Chondrocyte (in vitro differentiated cells): ENCODE results near the gene ICOSLG. TPM values are rescaled to one million over a fixed set of nuclear protein-coding genes. Genes with fewer than 3 reads are reported as not detected.
"Not testable (repeated sequence)": the region's sequence is repeated elsewhere in the genome, so short reads cannot be mapped to it uniquely, and the experiment has no call there.

Experiments
- DNase-seq: peaks from one replicate; pipeline ENCODE4 v3.0.0; 2021; ENCODE audit warnings: mixed read lengths, low spot score
- H3K27ac Mint-ChIP-seq: one replicate; pipeline ENCODE4 v1.8.0; 2021; ENCODE audit warnings: mild to moderate bottlenecking, moderate library complexity, mixed read lengths; ENCODE audit not compliant: unreplicated experiment
- H3K27me3 Mint-ChIP-seq: 2 replicates; pipeline ENCODE4 v1.8.0; 2021; ENCODE audit warnings: low read depth, mixed read lengths
- H3K36me3 Mint-ChIP-seq: 2 replicates; pipeline ENCODE4 v1.8.0; 2021; ENCODE audit warnings: low read depth, mixed read lengths
- H3K4me1 Mint-ChIP-seq: 2 replicates; pipeline ENCODE4 v1.8.0; 2021; ENCODE audit warnings: low read depth, mild to moderate bottlenecking, mixed read lengths
- H3K4me3 Mint-ChIP-seq: one replicate; pipeline ENCODE4 v1.8.0; 2021; ENCODE audit warnings: mild to moderate bottlenecking, moderate library complexity, mixed read lengths; ENCODE audit not compliant: unreplicated experiment
- H3K9me3 Mint-ChIP-seq: 2 replicates; pipeline ENCODE4 v1.8.0; 2021; ENCODE audit warnings: low read depth, mixed read lengths
- total RNA-seq: library from RNA; stranded (reverse); gene quantifications from 3 replicates; pipeline ENCODE4 v1.2.1, GENCODE V29; 2021
- TF ChIP-seq, protein P1 (sequence below): fragments of 200-600 bp; sonication (generic); IDR thresholded peaks from 2 replicates; pipeline ENCODE4 v1.5.0; 2021; ENCODE audit warnings: antibody characterized with exemption, mild to moderate bottlenecking, moderate library complexity

Gene ICOSLG
- total RNA-seq, 1 donor from 2014 or later, result 5.1 TPM

DNA sequence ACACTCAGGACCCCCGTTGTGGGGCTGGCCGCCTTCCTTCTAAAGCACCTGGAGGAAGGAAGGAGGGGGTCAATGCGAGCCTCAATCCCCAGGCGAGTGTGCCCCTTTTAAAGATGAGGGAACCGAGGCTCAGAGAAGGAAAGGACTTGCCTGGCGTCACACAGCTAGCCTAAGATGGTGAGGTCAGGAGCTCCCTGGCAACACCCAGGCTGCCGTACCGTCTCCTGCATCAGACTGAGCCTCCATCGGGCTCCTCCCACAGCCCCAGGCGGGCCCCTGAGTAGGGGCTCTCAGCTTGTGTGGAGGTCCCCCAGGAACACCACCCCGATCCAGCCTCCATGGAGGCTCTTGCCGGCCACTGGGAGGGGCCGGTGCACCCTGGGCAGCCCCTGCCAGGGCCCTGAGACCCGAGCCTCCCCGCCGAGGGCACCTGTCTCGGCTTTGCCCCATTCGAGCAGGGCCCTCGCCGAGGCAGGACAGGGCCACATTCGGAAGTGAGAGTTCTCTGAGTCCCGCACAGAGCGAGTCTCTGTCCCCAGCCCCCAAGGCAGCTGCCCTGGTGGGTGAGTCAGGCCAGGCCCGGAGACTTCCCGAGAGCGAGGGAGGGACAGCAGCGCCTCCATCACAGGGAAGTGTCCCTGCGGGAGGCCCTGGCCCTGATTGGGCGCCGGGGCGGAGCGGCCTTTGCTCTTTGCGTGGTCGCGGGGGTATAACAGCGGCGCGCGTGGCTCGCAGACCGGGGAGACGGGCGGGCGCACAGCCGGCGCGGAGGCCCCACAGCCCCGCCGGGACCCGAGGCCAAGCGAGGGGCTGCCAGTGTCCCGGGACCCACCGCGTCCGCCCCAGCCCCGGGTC is 44.6 kb upstream of the ICOSLG start, which contains the start of gene AIRE:
TSS of gene AIRE (plus strand) at position 739 of the 855 bp plus-strand sequence. CDS start 131 bp downstream, outside the sequence.
- Mint-ChIP-seq H3K36me3 (no peaks in the 10 kb centered on the region), H3K4me1 (no peaks in the 10 kb centered on the region), H3K27me3 (peaks cover 7% of the 10 kb centered on the region), H3K27ac (no peak within 1 kb of the TSS), H3K9me3 (no peaks in the 10 kb centered on the region), H3K4me3 (no peak within 1 kb of the TSS)
- no peak for DNase-seq
- TF ChIP-seq, protein P1, sequence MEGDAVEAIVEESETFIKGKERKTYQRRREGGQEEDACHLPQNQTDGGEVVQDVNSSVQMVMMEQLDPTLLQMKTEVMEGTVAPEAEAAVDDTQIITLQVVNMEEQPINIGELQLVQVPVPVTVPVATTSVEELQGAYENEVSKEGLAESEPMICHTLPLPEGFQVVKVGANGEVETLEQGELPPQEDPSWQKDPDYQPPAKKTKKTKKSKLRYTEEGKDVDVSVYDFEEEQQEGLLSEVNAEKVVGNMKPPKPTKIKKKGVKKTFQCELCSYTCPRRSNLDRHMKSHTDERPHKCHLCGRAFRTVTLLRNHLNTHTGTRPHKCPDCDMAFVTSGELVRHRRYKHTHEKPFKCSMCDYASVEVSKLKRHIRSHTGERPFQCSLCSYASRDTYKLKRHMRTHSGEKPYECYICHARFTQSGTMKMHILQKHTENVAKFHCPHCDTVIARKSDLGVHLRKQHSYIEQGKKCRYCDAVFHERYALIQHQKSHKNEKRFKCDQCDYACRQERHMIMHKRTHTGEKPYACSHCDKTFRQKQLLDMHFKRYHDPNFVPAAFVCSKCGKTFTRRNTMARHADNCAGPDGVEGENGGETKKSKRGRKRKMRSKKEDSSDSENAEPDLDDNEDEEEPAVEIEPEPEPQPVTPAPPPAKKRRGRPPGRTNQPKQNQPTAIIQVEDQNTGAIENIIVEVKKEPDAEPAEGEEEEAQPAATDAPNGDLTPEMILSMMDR, result no peak

DNA sequence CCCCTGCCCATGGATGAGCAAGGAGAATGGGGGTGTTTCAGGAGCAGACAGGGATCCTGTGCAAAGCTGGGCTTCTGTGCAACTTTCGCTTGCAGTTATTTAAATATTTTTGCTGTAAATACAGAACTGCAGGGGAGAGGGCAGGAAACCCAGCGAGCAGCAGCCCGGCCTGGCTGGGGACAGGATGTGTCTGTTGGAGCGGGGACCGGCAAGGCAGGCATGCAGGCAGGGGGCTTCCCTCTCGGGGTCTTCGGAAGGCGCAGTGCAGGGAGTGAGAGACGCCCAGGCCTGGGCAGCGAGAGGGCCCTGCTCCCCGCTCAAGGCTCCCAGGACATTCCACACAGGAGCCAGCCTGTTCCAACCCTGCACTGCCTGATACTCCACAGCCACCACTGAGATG is 43.2 kb upstream of the ICOSLG start:
- peaks cover 7% of the 10 kb centered on the region for H3K27me3 Mint-ChIP-seq

DNA sequence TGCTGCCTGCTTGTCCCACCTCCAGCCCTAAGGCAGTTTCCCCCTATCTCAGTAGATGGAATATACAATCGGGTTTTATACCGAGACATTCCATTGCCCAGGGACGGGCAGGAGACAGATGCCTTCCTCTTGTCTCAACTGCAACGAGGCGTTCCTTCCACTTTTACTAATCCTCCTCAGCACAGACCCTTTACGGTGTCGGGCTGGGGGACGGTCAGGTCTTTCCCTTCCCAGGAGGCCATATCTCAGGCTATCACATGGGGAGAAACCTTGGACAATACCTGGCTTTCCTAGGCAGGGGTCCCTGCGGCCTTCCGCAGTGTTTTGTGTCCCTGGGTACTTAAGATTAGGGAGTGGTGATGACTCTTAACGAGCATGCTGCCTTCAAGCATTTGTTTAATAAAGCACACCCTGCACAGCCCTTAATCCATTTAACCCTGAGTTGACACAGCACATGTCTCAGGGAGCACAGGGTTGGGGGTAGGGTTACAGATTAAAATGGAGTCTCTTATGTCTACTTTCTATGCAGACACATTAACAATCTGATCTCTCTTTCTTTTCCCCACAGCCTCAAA is 42.6 kb upstream of the ICOSLG start:
- not testable (repeated sequence) for H3K27me3 Mint-ChIP-seq, H3K27ac Mint-ChIP-seq, H3K4me1 Mint-ChIP-seq, H3K36me3 Mint-ChIP-seq, DNase-seq, H3K4me3 Mint-ChIP-seq, H3K9me3 Mint-ChIP-seq

More for the DNA sequence above, 43.2 kb upstream of the ICOSLG start:
- TF ChIP-seq, protein P1, result no peak
- no peaks in the 10 kb centered on the region for H3K9me3 Mint-ChIP-seq
- H3K4me1 Mint-ChIP-seq, result peaks cover 6% of the 10 kb centered on the region
- no peak overlapping the region for H3K27ac Mint-ChIP-seq
- H3K4me3 Mint-ChIP-seq, result no peak overlapping the region
- DNase-seq, result no peak
- H3K36me3 Mint-ChIP-seq, result no peaks in the 10 kb centered on the region

DNA sequence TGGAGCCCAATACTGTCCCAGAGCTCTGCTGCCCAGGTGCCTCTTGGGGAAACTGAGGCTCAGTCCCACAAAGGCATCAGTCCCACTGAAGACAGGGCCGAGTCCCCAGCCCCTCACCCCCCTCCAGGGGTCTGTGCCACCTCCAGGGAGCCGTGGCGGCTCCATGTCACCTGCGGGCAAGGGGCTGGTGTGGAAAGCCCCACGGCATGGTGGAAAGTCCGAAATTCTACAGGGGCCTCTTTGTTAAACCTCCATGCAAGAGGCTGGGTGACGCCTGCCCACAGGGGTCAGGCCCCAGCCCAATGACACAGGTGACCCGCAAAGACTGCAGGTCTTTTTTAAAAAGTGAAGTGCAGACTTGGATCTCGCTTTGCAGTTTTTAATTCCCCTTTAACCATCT is 41.6 kb upstream of the ICOSLG start:
- Mint-ChIP-seq H3K27me3 (peaks cover 8% of the 10 kb centered on the region), H3K4me3 (no peak overlapping the region), H3K9me3 (no peaks in the 10 kb centered on the region), H3K4me1 (peaks cover 6% of the 10 kb centered on the region), H3K36me3 (no peaks in the 10 kb centered on the region), H3K27ac (no peak overlapping the region)
- no peak for DNase-seq
- TF ChIP-seq, protein P1, result no peak

DNA sequence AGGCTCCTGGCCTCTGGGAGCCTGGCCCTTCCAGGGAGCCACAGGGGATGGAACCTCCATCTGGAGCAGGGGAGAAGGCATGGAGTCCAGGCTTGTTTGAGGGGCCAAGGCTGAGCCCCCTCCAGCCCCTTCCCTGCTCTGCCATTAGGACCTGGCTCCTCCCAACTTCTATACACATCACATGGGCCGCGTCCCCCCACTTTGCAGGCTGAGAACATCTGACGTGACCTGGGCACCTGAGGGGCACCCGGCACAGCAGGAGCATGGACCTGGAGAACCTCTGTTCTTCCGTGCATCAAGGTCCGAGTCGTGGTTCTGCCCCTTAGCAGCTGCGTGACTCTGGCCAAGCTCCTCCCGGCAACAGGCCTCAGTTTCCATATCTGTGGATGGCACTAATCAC is 41.1 kb upstream of the ICOSLG start:
- TF ChIP-seq, protein P1, result no peak
- H3K4me1 Mint-ChIP-seq, result peaks cover 6% of the 10 kb centered on the region
- H3K4me3 Mint-ChIP-seq, result no peak overlapping the region
- H3K27me3 Mint-ChIP-seq, result peaks cover 10% of the 10 kb centered on the region
- H3K27ac Mint-ChIP-seq, result no peak overlapping the region
- no peaks in the 10 kb centered on the region for H3K9me3 Mint-ChIP-seq
- DNase-seq, result no peak
- no peaks in the 10 kb centered on the region for H3K36me3 Mint-ChIP-seq
